Measurements from ENCODE around the gene CLEC16A. TPM values are rescaled to one million over a fixed set of nuclear protein-coding genes. Genes with fewer than 3 reads are reported as not detected.

Gene CLEC16A
- total RNA-seq, 1 donor from 2014 or later = 33.4 TPM

- Mint-ChIP-seq H3K9me3 (no peaks in the 10 kb centered on the region), H3K27me3 (peaks cover 9% of the 10 kb centered on the region), H3K36me3 (peaks cover 3% of the 10 kb centered on the region), H3K4me3 (no peak overlapping the region), H3K4me1 (ENCODE audit: unreplicated experiment) (peaks cover 9% of the 10 kb centered on the region), H3K27ac (no peak overlapping the region)
- no peak for DNase-seq (ENCODE audit: extremely low spot score, unreplicated experiment)
- TF ChIP-seq CTCF (conservative IDR thresholded peaks at IDR 0.05) = no peak
Measured at GRCh38 chr16:11191665-11192064, 247.3 kb downstream of the CLEC16A start.

- H3K27me3 Mint-ChIP-seq = peaks cover 12% of the 10 kb centered on the region
- no peak overlapping the region for H3K4me3 Mint-ChIP-seq
- no peaks in the 10 kb centered on the region for H3K9me3 Mint-ChIP-seq
- peaks cover 16% of the 10 kb centered on the region for H3K4me1 Mint-ChIP-seq (ENCODE audit: unreplicated experiment)
- no peak for DNase-seq (ENCODE audit: extremely low spot score, unreplicated experiment)
- peaks cover 3% of the 10 kb centered on the region for H3K36me3 Mint-ChIP-seq
- TF ChIP-seq CTCF (conservative IDR thresholded peaks at IDR 0.05) = no peak
- H3K27ac Mint-ChIP-seq = no peak overlapping the region
Measured at GRCh38 chr16:11193494-11193893, 249.1 kb downstream of the CLEC16A start.

GRCh38 chr16:11194913-11195312 is 250.5 kb downstream of the CLEC16A start:
- Mint-ChIP-seq H3K27ac (no peak overlapping the region), H3K9me3 (no peaks in the 10 kb centered on the region), H3K4me1 (ENCODE audit: unreplicated experiment) (peaks cover 16% of the 10 kb centered on the region), H3K27me3 (peaks cover 12% of the 10 kb centered on the region), H3K4me3 (no peak overlapping the region), H3K36me3 (peaks cover 3% of the 10 kb centered on the region)
- no peak for TF ChIP-seq CTCF (conservative IDR thresholded peaks at IDR 0.05)
- DNase-seq (ENCODE audit: extremely low spot score, unreplicated experiment) = no peak

- no peak for DNase-seq (ENCODE audit: extremely low spot score, unreplicated experiment)
- Mint-ChIP-seq H3K27ac (no peak overlapping the region), H3K36me3 (peaks cover 3% of the 10 kb centered on the region), H3K4me3 (no peak overlapping the region), H3K4me1 (ENCODE audit: unreplicated experiment) (peaks cover 21% of the 10 kb centered on the region), H3K27me3 (peaks cover 11% of the 10 kb centered on the region), H3K9me3 (no peaks in the 10 kb centered on the region)
- TF ChIP-seq CTCF (conservative IDR thresholded peaks at IDR 0.05) = no peak
Measured at GRCh38 chr16:11196286-11196828, 252.0 kb downstream of the CLEC16A start.

GRCh38 chr16:11198375-11198774 is 254.0 kb downstream of the CLEC16A start:
- no peak for DNase-seq (ENCODE audit: extremely low spot score, unreplicated experiment)
- Mint-ChIP-seq H3K4me3 (no peak overlapping the region), H3K9me3 (no peaks in the 10 kb centered on the region), H3K27ac (no peak overlapping the region), H3K36me3 (peaks cover 3% of the 10 kb centered on the region), H3K27me3 (peaks cover 18% of the 10 kb centered on the region), H3K4me1 (ENCODE audit: unreplicated experiment) (peaks cover 35% of the 10 kb centered on the region)
- TF ChIP-seq CTCF (conservative IDR thresholded peaks at IDR 0.05) = no peak

GRCh38 chr16:11198828-11199227 is 254.5 kb downstream of the CLEC16A start:
- Mint-ChIP-seq H3K36me3 (peaks cover 3% of the 10 kb centered on the region), H3K9me3 (no peaks in the 10 kb centered on the region), H3K4me1 (ENCODE audit: unreplicated experiment) (peaks cover 35% of the 10 kb centered on the region), H3K27me3 (peaks cover 14% of the 10 kb centered on the region), H3K4me3 (no peak overlapping the region), H3K27ac (no peak overlapping the region)
- TF ChIP-seq CTCF (conservative IDR thresholded peaks at IDR 0.05) = no peak
- no peak for DNase-seq (ENCODE audit: extremely low spot score, unreplicated experiment)

All from type B pancreatic cell (in vitro differentiated cells).